ENCODE results near the gene COL25A1. TPM values are rescaled to one million over a fixed set of nuclear protein-coding genes. Genes with fewer than 3 reads are reported as not detected.

COL25A1 gene
- total RNA-seq, 2 experiments from 2014 or later, result not detected

Other genes starting within 250 kb of the COL25A1 start
- gene SEC24B, start 131.2 kb upstream of the COL25A1 start, total RNA-seq, result 10 to 100 TPM; 27.7 to 28.5 TPM

Data from activated CD8-positive, alpha-beta memory T cell treated with anti-CD3 and anti-CD28 coated beads for 36 hours (primary cell).